Measurements from ENCODE around the gene PDCD1.
"Not testable (repeated sequence)": the region's sequence is repeated elsewhere in the genome, so short reads cannot be mapped to it uniquely, and the experiment has no call there.

The PDCD1 gene

GRCh38 chr2:241808721-241809382 is 49.8 kb downstream of the PDCD1 start, which contains the start of gene NEU4:
TSS of gene NEU4 (plus strand) at chr2:241809193. CDS start at chr2:241814485, 5,292 bp downstream.
- no peak within 1 kb of the TSS for H3K27ac ChIP-seq (ENCODE audit: low read length)
- no peaks in the 10 kb centered on the region for H3K36me3 ChIP-seq (ENCODE audit: insufficient read depth, low read length)
- H2AFZ ChIP-seq (ENCODE audit: low read depth, low read length): no peak within 1 kb of the TSS
- no peak within 1 kb of the TSS for H3K4me3 ChIP-seq (ENCODE audit: low read depth in 1 of 2, low read length in 2 of 2)
- H3K79me2 ChIP-seq (ENCODE audit: insufficient read depth, low read length): no peaks in the 10 kb centered on the region
- no peaks in the 10 kb centered on the region for H3K9me3 ChIP-seq (ENCODE audit: insufficient read depth, low read length, severe bottlenecking)
- TF ChIP-seq EZH2 (IDR thresholded peaks at IDR 0.05; ENCODE audit: borderline replicate concordance, low read depth, low read length, severe bottlenecking): no peak
- TF ChIP-seq, protein P1, sequence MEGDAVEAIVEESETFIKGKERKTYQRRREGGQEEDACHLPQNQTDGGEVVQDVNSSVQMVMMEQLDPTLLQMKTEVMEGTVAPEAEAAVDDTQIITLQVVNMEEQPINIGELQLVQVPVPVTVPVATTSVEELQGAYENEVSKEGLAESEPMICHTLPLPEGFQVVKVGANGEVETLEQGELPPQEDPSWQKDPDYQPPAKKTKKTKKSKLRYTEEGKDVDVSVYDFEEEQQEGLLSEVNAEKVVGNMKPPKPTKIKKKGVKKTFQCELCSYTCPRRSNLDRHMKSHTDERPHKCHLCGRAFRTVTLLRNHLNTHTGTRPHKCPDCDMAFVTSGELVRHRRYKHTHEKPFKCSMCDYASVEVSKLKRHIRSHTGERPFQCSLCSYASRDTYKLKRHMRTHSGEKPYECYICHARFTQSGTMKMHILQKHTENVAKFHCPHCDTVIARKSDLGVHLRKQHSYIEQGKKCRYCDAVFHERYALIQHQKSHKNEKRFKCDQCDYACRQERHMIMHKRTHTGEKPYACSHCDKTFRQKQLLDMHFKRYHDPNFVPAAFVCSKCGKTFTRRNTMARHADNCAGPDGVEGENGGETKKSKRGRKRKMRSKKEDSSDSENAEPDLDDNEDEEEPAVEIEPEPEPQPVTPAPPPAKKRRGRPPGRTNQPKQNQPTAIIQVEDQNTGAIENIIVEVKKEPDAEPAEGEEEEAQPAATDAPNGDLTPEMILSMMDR (IDR thresholded peaks at IDR 0.05; ENCODE audit: borderline replicate concordance, extremely low read depth, low read length, poor library complexity, severe bottlenecking): no peak
- H3K4me1 ChIP-seq (ENCODE audit: insufficient read depth, low read length): peaks cover 17% of the 10 kb centered on the region
- DNase-seq (no peak), ATAC-seq (ENCODE audit: insufficient read depth, low read depth) (no peak)
- H4K20me1 ChIP-seq (ENCODE audit: insufficient read depth, low read length): peaks cover 39% of the 10 kb centered on the region
- H3K4me2 ChIP-seq (ENCODE audit: insufficient read depth, low read length): no peak within 1 kb of the TSS
- no peak within 1 kb of the TSS for H3K9ac ChIP-seq (ENCODE audit: low read depth, low read length)
- peaks cover 11% of the 10 kb centered on the region for H3K27me3 ChIP-seq (ENCODE audit: insufficient read depth, low read length, poor library complexity)

GRCh38 chr2:241808051-241808720 is 50.5 kb downstream of the PDCD1 start:
- Histone ChIP-seq H3K4me3 (ENCODE audit: low read depth in 1 of 2, low read length in 2 of 2) (no peak overlapping the region), H3K27ac (ENCODE audit: low read length) (no peak overlapping the region), H3K4me1 (ENCODE audit: insufficient read depth, low read length) (peaks cover 18% of the 10 kb centered on the region), H3K79me2 (ENCODE audit: insufficient read depth, low read length) (no peaks in the 10 kb centered on the region), H4K20me1 (ENCODE audit: insufficient read depth, low read length) (peaks cover 36% of the 10 kb centered on the region), H3K4me2 (ENCODE audit: insufficient read depth, low read length) (no peak overlapping the region), H3K9me3 (ENCODE audit: insufficient read depth, low read length, severe bottlenecking) (no peaks in the 10 kb centered on the region), H3K27me3 (ENCODE audit: insufficient read depth, low read length, poor library complexity) (peaks cover 18% of the 10 kb centered on the region), H2AFZ (ENCODE audit: low read depth, low read length) (no peak overlapping the region), H3K36me3 (ENCODE audit: insufficient read depth, low read length) (no peaks in the 10 kb centered on the region), H3K9ac (ENCODE audit: low read depth, low read length) (no peak overlapping the region)
- no peak for ATAC-seq (ENCODE audit: insufficient read depth, low read depth)
- TF ChIP-seq EZH2 (IDR thresholded peaks at IDR 0.05; ENCODE audit: borderline replicate concordance, low read depth, low read length, severe bottlenecking): no peak
- TF ChIP-seq, protein P1 (IDR thresholded peaks at IDR 0.05; ENCODE audit: borderline replicate concordance, extremely low read depth, low read length, poor library complexity, severe bottlenecking): no peak
- no peak for DNase-seq

GRCh38 chr2:241806217-241806616 is 52.5 kb downstream of the PDCD1 start:
- not testable (repeated sequence) for H3K4me3 ChIP-seq (ENCODE audit: low read depth in 1 of 2, low read length in 2 of 2); H3K9me3 ChIP-seq (ENCODE audit: insufficient read depth, low read length, severe bottlenecking); DNase-seq; H3K79me2 ChIP-seq (ENCODE audit: insufficient read depth, low read length); H3K27ac ChIP-seq (ENCODE audit: low read length); H2AFZ ChIP-seq (ENCODE audit: low read depth, low read length); ATAC-seq (ENCODE audit: insufficient read depth, low read depth); H3K4me2 ChIP-seq (ENCODE audit: insufficient read depth, low read length); H3K9ac ChIP-seq (ENCODE audit: low read depth, low read length); H3K36me3 ChIP-seq (ENCODE audit: insufficient read depth, low read length)
- H3K27me3 ChIP-seq (ENCODE audit: insufficient read depth, low read length, poor library complexity): peaks cover 22% of the 10 kb centered on the region
- H4K20me1 ChIP-seq (ENCODE audit: insufficient read depth, low read length): peaks cover 24% of the 10 kb centered on the region
- peaks cover 18% of the 10 kb centered on the region for H3K4me1 ChIP-seq (ENCODE audit: insufficient read depth, low read length)
